Epithelial cell of esophagus (primary cell): Measurements from ENCODE around the gene CD6.
A peak's percentile ranks its signal among the peaks of the same experiment; 100 is the strongest.
"Not testable (repeated sequence)": the region's sequence is repeated elsewhere in the genome, so short reads cannot be mapped to it uniquely, and the experiment has no call there.

Experiments
- DNase-seq: peaks from one replicate; pipeline ENCODE4 v3.0.0; 2010; ENCODE audit warnings: low read depth
- H3K4me3 ChIP-seq: 2 replicates; pipeline ENCODE4 v1.5.1; 2011; ENCODE audit warnings: mild to moderate bottlenecking, low read length, control low read depth
- CTCF ChIP-seq: IDR thresholded peaks from 2 replicates; pipeline ENCODE4 v1.5.1; 2011; ENCODE audit warnings: low read depth, mild to moderate bottlenecking, low read length, control low read depth, inconsistent platforms; ENCODE audit not compliant: insufficient read depth; ENCODE audit errors: missing control alignments

The CD6 gene

DNA sequence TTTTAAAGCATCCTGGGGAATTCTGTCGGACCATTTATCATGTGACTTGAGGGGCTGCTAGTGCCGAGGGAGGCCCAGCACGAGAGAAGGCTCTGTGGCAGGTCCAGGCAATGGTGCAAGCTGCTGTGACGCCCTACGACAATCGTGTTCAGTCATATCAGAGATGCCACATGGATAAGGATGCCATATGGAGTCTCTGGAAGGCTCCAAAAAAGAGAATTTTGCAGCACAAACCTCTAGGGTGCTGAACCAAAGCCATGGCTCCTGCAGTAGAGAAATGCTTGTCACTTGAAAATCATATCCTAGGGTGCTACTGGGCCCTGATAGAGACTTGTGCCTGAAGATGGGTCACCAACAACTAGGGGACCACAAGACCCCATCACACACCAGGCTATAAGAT, 6.7 kb upstream of the CD6 start:
- DNase-seq, result no peak
- no peak for TF ChIP-seq CTCF
- H3K4me3 ChIP-seq, result no peak overlapping the region

GRCh38 chr11:60966890-60967289, 4.6 kb upstream of the CD6 start:
- TF ChIP-seq CTCF, result no peak
- no peak for DNase-seq
- H3K4me3 ChIP-seq, result no peak overlapping the region

DNA sequence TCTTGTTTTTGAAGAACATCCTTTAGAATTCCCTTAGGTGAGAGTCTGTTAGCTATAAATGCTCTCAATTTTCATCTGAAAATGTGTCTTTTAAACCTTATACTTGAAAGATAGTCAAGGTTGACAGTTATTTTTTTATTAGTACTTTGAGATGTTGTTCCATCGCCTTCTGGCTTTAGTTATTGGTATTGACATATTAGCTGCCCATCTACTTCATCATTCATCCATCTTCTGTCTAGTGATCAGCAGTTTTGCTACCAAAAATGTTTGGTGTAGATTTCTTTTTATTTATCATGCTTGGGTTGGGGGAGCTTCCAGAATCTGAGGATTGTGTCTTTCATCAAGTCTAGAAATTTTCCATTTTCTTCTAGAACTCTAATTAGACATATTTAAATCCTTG, 3.3 kb upstream of the CD6 start:
- no peak for TF ChIP-seq CTCF
- DNase-seq, result no peak
- no peak overlapping the region for H3K4me3 ChIP-seq

GRCh38 chr11:60970369-60970774, 1.1 kb upstream of the CD6 start:
- TF ChIP-seq CTCF, result peak; percentile 84
- peak; percentile 63 for DNase-seq
- no peak overlapping the region for H3K4me3 ChIP-seq

GRCh38 chr11:60970890-60971289, 590 bp upstream of the CD6 start:
- DNase-seq, result no peak
- TF ChIP-seq CTCF, result no peak
- H3K4me3 ChIP-seq, result no peak overlapping the region

DNA sequence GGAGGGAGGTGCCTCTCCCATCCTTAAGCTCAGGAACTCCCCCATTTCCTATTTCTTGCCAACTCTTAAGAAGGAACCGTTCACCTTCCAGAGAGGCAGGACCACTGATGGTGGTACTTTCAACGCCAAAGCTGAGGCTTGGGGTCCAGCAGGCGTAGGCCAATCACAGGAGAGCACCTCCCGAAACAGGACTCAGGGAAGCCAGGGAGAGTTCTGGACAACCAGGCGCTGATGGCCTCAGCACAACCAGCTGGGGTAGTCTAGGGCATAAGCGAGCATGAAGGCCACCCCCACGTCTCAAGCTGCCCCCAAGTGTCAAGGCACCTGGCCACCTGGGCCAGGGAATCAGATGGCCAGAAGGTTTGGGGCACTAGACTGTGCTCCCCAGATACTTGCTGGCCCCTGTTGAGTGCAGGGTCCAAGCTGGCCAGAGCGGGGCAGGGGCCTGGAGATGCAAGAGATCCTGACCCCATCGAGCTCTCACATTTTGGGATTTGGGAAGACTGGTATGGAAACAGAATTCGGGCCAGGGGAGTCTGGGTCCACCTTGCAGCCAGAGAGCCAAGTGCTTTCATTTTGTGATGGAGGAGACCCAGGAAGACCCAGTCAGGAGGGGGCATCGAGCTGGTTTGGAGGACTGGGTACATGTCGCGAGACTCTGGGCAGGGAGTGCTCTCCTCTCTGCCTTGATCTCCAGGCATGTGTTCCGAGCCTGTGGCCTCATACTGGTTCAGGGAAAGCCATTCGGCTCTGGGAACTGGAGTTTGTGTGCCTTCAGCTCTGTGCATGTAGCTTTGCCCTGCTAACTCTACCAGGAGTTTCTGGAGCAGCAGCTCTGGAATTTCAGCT, 926 bp downstream of the CD6 start:
- no peak for TF ChIP-seq CTCF
- no peak for DNase-seq
- H3K4me3 ChIP-seq, result no peak overlapping the region

GRCh38 chr11:60973699-60974098, 2.2 kb downstream of the CD6 start:
- TF ChIP-seq CTCF, result no peak
- no peak for DNase-seq
- H3K4me3 ChIP-seq, result no peak overlapping the region

GRCh38 chr11:60974316-60974715, 2.8 kb downstream of the CD6 start:
- H3K4me3 ChIP-seq, DNase-seq: not testable (repeated sequence)
